ENCODE measurements around the gene ADCY2.

The ADCY2 gene

GRCh38 chr5:7446913-7447312 is 51.0 kb downstream of the ADCY2 start:
- no peak for DNase-seq

DNA sequence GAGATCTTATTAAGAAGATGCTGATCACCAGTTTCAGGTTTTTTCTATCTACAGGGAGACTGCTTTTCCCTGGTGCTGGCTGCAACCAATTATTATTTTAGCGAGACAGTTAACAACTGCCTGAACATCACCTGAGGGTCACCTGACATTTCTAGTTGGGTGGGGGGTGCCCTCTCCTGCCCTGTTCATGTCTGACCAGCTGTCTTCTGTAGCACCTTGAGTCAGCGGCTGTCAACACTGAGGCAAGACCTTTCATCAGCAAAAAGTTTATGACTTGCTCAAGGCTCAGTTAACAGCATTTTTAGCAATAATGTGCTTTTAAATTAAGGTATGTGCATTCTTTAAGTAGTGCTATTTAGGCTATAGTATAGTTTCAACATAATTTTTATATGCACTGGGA is 58.0 kb downstream of the ADCY2 start:
- DNase-seq: no peak

DNA sequence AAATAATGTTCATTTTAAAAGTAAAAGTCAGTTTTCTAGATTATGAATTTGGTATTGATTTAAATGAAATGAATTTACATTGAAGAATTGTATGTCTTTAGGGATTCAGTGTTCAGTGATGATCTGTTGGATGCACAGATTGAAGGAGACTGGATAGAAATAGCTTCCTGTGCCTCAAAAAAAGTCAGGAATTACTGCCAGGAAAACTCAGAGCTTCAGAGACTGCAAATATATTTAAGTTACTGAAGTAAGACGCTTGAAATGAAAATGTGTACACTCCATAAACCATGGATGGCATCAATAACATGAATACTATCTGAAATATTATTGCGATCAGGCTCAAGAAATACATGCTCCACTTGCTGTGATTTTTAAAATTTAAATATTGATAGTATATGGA is 60.3 kb downstream of the ADCY2 start:
- no peak for DNase-seq

- no peak for DNase-seq
Observed at GRCh38 chr5:7461371-7461770, 65.4 kb downstream of the ADCY2 start.

GRCh38 chr5:7462758-7463157 is 66.8 kb downstream of the ADCY2 start:
- DNase-seq: no peak

DNA sequence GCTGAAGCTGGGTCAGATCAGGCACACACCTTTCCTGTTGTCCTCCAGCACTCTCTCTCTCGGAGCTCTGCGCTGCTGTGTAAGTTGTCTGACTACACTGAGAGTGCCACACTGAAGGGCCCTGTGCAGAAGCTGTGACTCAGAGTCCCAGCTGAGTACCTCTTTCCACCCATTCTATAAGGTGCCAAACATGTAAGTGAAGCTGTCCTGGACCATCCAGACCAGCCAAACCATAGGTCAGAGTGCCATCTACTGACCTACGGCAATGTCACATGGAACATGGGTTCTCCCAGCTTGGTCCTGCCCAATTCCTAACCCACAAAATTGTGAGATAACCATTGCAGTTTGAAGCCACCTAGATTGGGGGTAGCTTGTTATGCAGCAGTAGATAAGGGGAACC is 68.2 kb downstream of the ADCY2 start:
- no peak for DNase-seq

DNA sequence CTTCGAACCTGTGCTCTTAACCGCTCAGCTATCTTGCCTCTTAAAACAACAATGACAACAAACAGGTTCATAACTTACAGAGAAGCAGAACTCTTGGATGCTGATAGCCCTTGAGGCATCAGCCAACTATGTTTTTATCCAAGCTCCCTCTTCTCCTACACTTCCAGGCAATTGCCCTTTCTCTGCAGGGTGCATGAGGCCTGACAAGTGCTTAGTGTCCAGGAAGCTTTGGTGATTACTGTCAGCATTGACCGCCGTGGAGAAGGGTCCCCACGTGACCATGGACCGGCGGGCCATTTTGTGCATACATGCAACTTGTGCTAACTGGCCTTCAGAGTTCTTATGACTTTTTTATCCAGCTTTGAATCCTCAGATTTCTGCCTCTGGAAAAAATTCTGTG is 71.2 kb downstream of the ADCY2 start:
- DNase-seq: no peak

GRCh38 chr5:7468742-7469141 is 72.8 kb downstream of the ADCY2 start:
- DNase-seq: no peak

DNA sequence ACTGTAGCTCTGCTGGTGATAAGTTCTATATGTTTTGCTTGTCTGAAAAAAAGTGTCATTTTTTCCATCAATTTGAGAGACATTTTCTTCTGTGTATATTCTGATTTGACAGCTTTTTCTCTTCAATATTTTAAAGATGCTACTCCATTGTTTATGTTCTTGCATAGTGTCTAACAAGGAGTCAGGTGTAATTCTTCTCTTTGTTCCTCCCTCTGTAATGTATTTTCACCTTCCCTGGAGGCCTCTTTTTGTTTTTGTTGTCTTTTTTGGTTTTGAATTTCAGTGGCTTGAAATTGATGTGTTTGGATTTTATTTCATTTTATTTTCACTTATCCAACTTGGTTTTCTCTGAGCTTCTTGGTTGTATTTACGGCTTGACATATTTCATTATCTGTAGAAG is 75.8 kb downstream of the ADCY2 start:
- no peak for DNase-seq

- DNase-seq: no peak
Observed at GRCh38 chr5:7473115-7473514, 77.2 kb downstream of the ADCY2 start.

- no peak for DNase-seq
Observed at GRCh38 chr5:7473668-7474215, 77.8 kb downstream of the ADCY2 start.

DNA sequence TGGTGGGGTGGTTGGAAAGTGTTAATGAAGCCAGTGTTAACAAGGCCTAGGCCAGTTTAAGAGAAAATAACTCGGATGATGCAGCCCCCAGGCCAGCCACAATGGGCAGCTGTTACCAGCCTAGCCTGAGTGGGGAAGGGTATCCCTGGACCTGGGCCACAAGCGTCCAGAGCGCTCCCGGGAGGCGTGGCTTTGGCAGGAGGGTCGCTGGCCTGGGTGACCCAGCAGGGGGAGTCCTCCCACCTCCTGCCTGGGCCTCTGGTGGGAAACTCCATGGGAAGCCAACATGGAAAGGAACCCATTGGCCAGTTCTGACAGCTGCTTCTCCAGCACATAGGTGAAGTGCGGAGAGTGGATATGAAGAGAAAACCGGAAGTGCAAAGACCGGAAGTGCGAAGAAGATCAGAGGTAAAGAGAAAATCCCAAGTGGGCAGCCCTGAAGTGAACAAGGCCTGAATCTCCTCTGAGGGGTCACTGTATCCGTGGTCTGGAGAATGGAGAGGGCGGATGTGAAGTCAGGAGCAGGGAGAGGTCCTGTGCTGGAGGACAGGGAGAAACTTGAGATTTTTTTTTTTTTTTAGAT is 79.0 kb downstream of the ADCY2 start:
- no peak for DNase-seq

DNA sequence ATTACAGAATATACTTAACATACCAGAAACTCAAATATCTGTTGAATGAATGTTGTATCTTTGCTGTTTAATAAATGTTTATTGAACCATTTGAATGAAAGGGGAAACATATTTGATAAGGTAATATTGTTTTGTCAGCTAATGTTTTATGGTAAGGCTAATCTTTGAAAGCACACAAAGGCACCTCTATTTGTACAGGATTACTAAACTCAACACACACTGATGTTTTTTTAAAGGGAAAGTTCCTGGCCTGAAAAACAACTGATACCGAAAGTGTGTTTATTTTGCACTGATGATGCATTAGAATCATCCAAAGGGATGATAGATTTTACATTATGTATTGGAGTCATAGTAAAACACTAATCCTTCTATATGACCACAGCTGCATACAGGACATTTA is 82.5 kb downstream of the ADCY2 start:
- no peak for DNase-seq

GRCh38 chr5:7488734-7489133 is 92.8 kb downstream of the ADCY2 start:
- no peak for DNase-seq

DNA sequence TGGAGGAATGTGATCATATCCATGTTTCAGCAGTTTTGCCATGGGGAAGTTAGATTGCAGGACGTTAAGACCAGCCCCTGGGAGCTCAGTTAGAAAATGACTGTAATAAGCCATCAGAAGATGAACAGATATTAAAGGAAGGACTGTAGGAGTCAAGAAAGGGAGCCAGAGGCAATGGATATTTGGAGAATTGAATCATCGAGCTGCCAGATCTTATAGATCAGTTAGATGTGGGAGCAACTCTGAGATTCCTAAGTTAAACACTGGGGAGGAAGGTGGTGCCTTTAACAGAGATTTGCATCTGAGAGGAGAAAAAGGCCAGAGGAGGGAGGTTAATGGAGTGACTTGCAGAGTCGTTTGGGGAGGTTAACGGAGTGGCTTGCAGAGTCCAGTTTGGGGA is 96.4 kb downstream of the ADCY2 start:
- DNase-seq: no peak

GRCh38 chr5:7493081-7493480 is 97.1 kb downstream of the ADCY2 start:
- DNase-seq: no peak

- DNase-seq: no peak
Observed at GRCh38 chr5:7493622-7494021, 97.7 kb downstream of the ADCY2 start.

DNA sequence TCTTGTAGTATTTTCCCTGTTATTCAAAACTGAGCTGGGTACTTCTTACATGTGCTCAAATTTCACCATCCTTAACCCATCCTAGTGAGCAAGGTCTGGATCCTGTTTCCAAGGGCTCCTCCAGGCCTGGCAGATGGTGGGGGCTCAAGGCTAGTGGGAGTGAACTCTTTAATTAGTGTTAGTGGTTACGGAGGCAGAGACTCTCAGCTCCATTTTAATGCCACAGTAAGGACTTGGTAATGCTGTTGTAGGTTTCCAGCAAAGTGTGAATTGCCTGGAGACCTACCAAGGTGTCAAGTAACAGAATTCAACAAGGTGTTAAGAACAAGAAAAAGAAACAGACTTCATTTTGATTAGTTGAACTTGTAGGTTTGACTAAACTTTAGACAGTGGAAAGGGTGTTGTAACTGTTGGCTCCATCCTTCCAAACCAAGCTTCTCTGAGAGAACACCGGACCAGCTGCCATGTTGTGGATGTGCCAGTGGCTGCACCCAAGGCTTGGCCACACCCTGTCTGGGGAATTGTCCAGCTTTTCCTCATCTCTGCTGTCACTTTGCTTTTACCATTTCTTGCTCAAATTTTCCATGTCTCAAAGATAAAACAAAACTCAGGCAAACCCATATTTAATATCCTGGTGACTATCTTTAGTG is 98.7 kb downstream of the ADCY2 start:
- DNase-seq: no peak

GRCh38 chr5:7495131-7495517 is 99.2 kb downstream of the ADCY2 start:
- no peak for DNase-seq

GRCh38 chr5:7500256-7500655 is 104.3 kb downstream of the ADCY2 start:
- DNase-seq: no peak

DNA sequence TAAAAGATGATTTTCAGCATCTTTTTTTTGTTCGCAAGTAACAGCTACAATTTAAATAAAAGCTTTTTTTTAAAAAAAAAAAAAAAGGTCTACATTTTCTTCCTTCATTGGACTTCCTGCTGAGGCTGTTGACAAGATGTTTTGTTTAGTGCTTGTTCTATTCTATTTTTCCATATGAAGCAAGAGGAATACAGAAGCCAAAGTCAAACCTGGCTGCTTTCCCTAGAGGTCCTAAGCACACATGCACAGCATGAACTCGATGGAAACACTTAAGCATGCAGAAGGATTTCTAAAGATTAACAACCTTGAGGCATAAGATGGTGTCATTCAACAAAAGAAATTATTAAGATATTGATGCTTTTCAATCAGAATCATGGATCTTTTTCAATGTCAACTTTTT is 105.1 kb downstream of the ADCY2 start:
- no peak for DNase-seq

DNA sequence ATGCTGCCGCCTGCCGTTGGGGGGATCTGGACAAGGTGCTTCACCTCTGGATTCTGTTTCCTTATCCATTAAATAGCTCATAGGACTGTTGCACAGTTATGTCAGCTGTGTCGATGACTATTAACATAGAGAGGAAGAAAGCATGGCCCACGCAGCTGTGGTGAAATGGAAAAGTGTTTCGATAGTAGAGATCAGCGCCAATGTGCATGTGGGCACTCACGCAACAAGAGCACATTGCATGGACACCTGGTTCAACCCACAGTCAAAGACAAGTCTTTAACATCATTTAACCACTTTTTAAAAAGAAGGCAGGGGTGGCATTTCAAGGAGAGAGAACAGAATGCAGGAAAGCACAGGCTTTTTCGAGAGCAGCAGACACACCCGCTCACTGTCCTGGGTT is 107.6 kb downstream of the ADCY2 start:
- no peak for DNase-seq

GRCh38 chr5:7515284-7515914 is 119.5 kb downstream of the ADCY2 start:
- no peak for DNase-seq

DNA sequence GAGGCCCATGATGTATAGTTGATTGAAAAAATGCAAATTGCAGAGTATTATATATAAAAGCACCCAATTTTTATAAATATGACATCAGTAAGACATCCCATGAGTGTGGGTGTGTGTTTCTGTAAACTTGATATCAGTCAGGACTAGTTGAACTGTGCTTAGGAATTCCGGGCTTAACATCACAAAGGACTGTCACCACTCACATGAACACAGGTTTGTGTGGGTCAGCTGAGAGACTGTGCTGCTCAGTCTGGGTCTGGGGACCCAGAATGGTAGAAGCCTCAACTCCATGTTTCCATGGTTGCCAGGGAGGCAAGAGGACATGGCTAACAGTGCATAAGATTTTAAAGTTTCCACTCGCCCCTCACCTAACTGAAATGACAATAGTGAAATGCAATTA is 120.3 kb downstream of the ADCY2 start:
- no peak for DNase-seq

GRCh38 chr5:7517006-7517405 is 121.1 kb downstream of the ADCY2 start:
- DNase-seq: no peak
